IMR-90 (cell line): ENCODE measurements around the gene AUH. TPM values are rescaled to one million over a fixed set of nuclear protein-coding genes. Genes with fewer than 3 reads are reported as not detected.
A peak's percentile ranks its signal among the peaks of the same experiment; 100 is the strongest.

ENCODE experiments used
- ATAC-seq: fragments of 200-7000 bp; cut with Tn5 transposase; 2 replicates; pipeline ENCODE4 v1.9.1; 2020; ENCODE audit warnings: low read depth, mild to moderate bottlenecking, moderate library complexity
- BruUV-seq: library from RNA; stranded (reverse); fragments of 400-500 nt; replicated peaks from 2 replicates; lab custom pipeline; 2021; lab: Mats Ljungman, UMichigan
- CTCF ChIA-PET: fragments of 300-600 bp; formaldehyde crosslinking; extraction: SDS; loops from one replicate; lab custom pipeline; 2021; ENCODE audit warnings: antibody characterized with exemption; lab: Yijun Ruan, JAX
- POLR2A ChIA-PET: fragments of 300-600 bp; sonication (Branson Sonifier 250); formaldehyde crosslinking; loops from one replicate; lab custom pipeline; 2022; ENCODE audit warnings: antibody characterized with exemption; ENCODE audit not compliant: unreplicated experiment; lab: Charles Lee
- DNase-seq: peaks from one replicate; pipeline ENCODE4 v3.0.0; 2013
- H2AFZ ChIP-seq: replicated peaks from 2 replicates; pipeline ENCODE3; 2013; ENCODE audit warnings: low read length, mild to moderate bottlenecking; ENCODE audit not compliant: poor library complexity
- H2AK5ac ChIP-seq: 2 replicates; pipeline ENCODE4 v1.6.1; 2013; ENCODE audit warnings: low read depth, low read length, inconsistent platforms
- H2AK9ac ChIP-seq: replicated peaks from 2 replicates; pipeline ENCODE3; 2013; ENCODE audit warnings: mild to moderate bottlenecking, low read depth, low read length, moderate library complexity; ENCODE audit not compliant: poor library complexity
- H2BK120ac ChIP-seq: 2 replicates; pipeline ENCODE4 v1.6.1; 2013; ENCODE audit warnings: low read depth, low read length, inconsistent platforms
- H2BK15ac ChIP-seq: 3 replicates; pipeline ENCODE4 v1.6.1; 2013; ENCODE audit warnings: low read depth, low read length, inconsistent platforms
- H2BK20ac ChIP-seq: 2 replicates; pipeline ENCODE4 v1.6.1; 2013; ENCODE audit warnings: low read depth, mild to moderate bottlenecking, inconsistent platforms, low read length, moderate library complexity
- H2BK5ac ChIP-seq: 2 replicates; pipeline ENCODE4 v1.6.1; 2013; ENCODE audit warnings: mild to moderate bottlenecking, low read depth, low read length, inconsistent platforms; ENCODE audit not compliant: poor library complexity, severe bottlenecking
- H3K14ac ChIP-seq: replicated peaks from 2 replicates; pipeline ENCODE4 v1.6.1; 2013; ENCODE audit warnings: low read depth, low read length, inconsistent platforms
- H3K18ac ChIP-seq: 2 replicates; pipeline ENCODE4 v1.6.1; 2013; ENCODE audit warnings: low read depth, low read length, control low read depth
- H3K23ac ChIP-seq: 2 replicates; pipeline ENCODE4 v1.6.1; 2013; ENCODE audit warnings: low read depth, low read length, inconsistent platforms
- H3K27ac ChIP-seq: 2 replicates; pipeline ENCODE4 v1.5.1; 2013; ENCODE audit warnings: mild to moderate bottlenecking, control low read depth, low read length; ENCODE audit not compliant: insufficient read depth
- H3K27me3 ChIP-seq: 2 replicates; pipeline ENCODE4 v1.6.1; 2013; ENCODE audit warnings: low read length; ENCODE audit not compliant: control insufficient read depth, insufficient read depth
- H3K36me3 ChIP-seq: 2 replicates; pipeline ENCODE4 v1.6.1; 2013; ENCODE audit warnings: low read length, mixed read lengths; ENCODE audit not compliant: control insufficient read depth, insufficient read depth
- H3K4ac ChIP-seq: 2 replicates; pipeline ENCODE4 v1.6.1; 2013; ENCODE audit warnings: low read depth, low read length, inconsistent platforms
- H3K4me1 ChIP-seq: 2 replicates; pipeline ENCODE4 v1.6.1; 2013; ENCODE audit warnings: low read length, mixed read lengths; ENCODE audit not compliant: control insufficient read depth, insufficient read depth
- H3K4me2 ChIP-seq: 2 replicates; pipeline ENCODE4 v1.6.1; 2013; ENCODE audit warnings: low read depth, mild to moderate bottlenecking, control low read depth, low read length, moderate library complexity
- H3K4me3 ChIP-seq: 2 replicates; pipeline ENCODE4 v1.5.1; 2013; ENCODE audit warnings: low read depth, mild to moderate bottlenecking, control low read depth, low read length, moderate library complexity; ENCODE audit not compliant: insufficient read depth
- H3K56ac ChIP-seq: 2 replicates; pipeline ENCODE4 v1.6.1; 2013; ENCODE audit warnings: low read length, inconsistent platforms; ENCODE audit not compliant: insufficient read depth; ENCODE audit errors: extremely low read depth
- H3K79me1 ChIP-seq, 2 experiments: 2 replicates each; pipeline ENCODE4 v1.6.1; 2013; ENCODE audit warnings: low read length in 2 of 2, inconsistent platforms in 1 of 2, low read depth in 1 of 2
- H3K9ac ChIP-seq: 2 replicates; pipeline ENCODE4 v1.6.1; 2013; ENCODE audit warnings: low read depth, low read length, control low read depth
- H3K9me1 ChIP-seq: 2 replicates; pipeline ENCODE4 v1.6.1; 2013; ENCODE audit warnings: low read length, inconsistent platforms; ENCODE audit not compliant: insufficient read depth
- H3K9me3 ChIP-seq: 2 replicates; pipeline ENCODE4 v1.6.1; 2013; ENCODE audit warnings: low read length; ENCODE audit not compliant: control insufficient read depth, insufficient read depth
- H4K20me1 ChIP-seq: 2 replicates; pipeline ENCODE4 v1.6.1; 2013; ENCODE audit warnings: low read length, inconsistent platforms; ENCODE audit not compliant: insufficient read depth
- H4K5ac ChIP-seq: 2 replicates; pipeline ENCODE4 v1.6.1; 2013; ENCODE audit warnings: mild to moderate bottlenecking, low read depth, low read length, control low read depth
- H4K8ac ChIP-seq, 2 experiments: 2 replicates each; pipeline ENCODE4 v1.6.1; 2013; ENCODE audit warnings: low read depth in 2 of 2, low read length in 2 of 2, control low read depth in 1 of 2, inconsistent platforms in 1 of 2
- H4K91ac ChIP-seq: 2 replicates; pipeline ENCODE4 v1.6.1; 2013; ENCODE audit warnings: low read depth, low read length, inconsistent platforms; ENCODE audit not compliant: insufficient read depth
- BHLHE40 ChIP-seq: fragments of 150-350 bp; IDR thresholded peaks from 2 replicates; pipeline ENCODE4 v1.6.1; 2016; ENCODE audit warnings: mild to moderate bottlenecking, low read depth, low read length
- CTCF ChIP-seq: conservative IDR thresholded peaks from 2 replicates; pipeline ENCODE4 v1.5.1; 2012; ENCODE audit warnings: mild to moderate bottlenecking, low read depth, low read length, improper control_type of control experiment
- MAFK ChIP-seq: IDR thresholded peaks from 2 replicates; pipeline ENCODE4 v1.6.1; 2012; ENCODE audit warnings: low read depth, low read length, improper control_type of control experiment
- MXI1 ChIP-seq: IDR thresholded peaks from 2 replicates; pipeline ENCODE4 v1.6.1; 2012; ENCODE audit warnings: low read depth, mild to moderate bottlenecking, low read length, moderate library complexity, borderline replicate concordance
- NFE2L2 ChIP-seq: fragments of 150-350 bp; IDR thresholded peaks from 2 replicates; pipeline ENCODE4 v1.6.1; 2016; ENCODE audit warnings: low read depth, mild to moderate bottlenecking, low read length
- POLR2A ChIP-seq: IDR thresholded peaks from 2 replicates; pipeline ENCODE4 v1.6.1; 2012; ENCODE audit warnings: mild to moderate bottlenecking, low read depth, low read length
- RAD21 ChIP-seq: IDR thresholded peaks from 2 replicates; pipeline ENCODE4 v1.6.1; 2012; ENCODE audit warnings: low read length, improper control_type of control experiment
- RCOR1 ChIP-seq: IDR thresholded peaks from 2 replicates; pipeline ENCODE4 v1.6.1; 2012; ENCODE audit warnings: mild to moderate bottlenecking, low read length, improper control_type of control experiment; ENCODE audit not compliant: insufficient replicate concordance
- SMC3 ChIP-seq: fragments of 150-350 bp; IDR thresholded peaks from 2 replicates; pipeline ENCODE4 v1.6.1; 2016; ENCODE audit warnings: low read depth, mild to moderate bottlenecking, antibody characterized with exemption, low read length, moderate library complexity
- WGBS, 2 experiments: methylation state at CpG; one replicate each; pipeline versions ENCODE4 v1.1.5 to v1.1.7; 2013; ENCODE audit warnings: missing lambda C conversion rate in 2 of 2; ENCODE audit not compliant: insufficient read length in 1 of 2; ENCODE audit errors: extremely low coverage in 2 of 2; 5-methylcytosine and 5-hydroxymethylcytosine counted together
- dilution Hi-C: fragments of 300-500 bp; cut with HindIII; formaldehyde crosslinking; loops from one replicate; pipeline ENCODE4 v1.14.3; 2018; ENCODE audit warnings: low sequenced_read_pairs; ENCODE audit not compliant: unreplicated experiment
- in situ Hi-C: fragments of 300-500 bp; cut with MboI; formaldehyde crosslinking; loops from 3 replicates; pipeline ENCODE4 v1.14.3; 2019; ENCODE audit warnings: low sequenced_read_pairs, inconsistent platforms, mixed read lengths
- intact Hi-C: fragments of 100-400 bp; cut with micrococcal nuclease; formaldehyde crosslinking; loops from 2 replicates; pipeline ENCODE4 v1.10.0; 2022
- polyA plus RNA-seq, 3 experiments: library from polyadenylated mRNA; depleted of rRNA; stranded (reverse); fragments of >200 nt; gene quantifications; 2 replicates each; pipeline ENCODE4 v1.2.3, GENCODE V29; 2012; ENCODE audit warnings: low replicate concordance in 1 of 3
- total RNA-seq: library from RNA; depleted of rRNA; stranded (reverse); fragments of >200 nt; gene quantifications from 2 replicates; pipeline ENCODE4 v1.2.3, GENCODE V29; 2012

AUH gene
- total and polyA plus RNA-seq, 2 of the 4 experiments (the other 2 are of a cell fraction) = 5.9 to 8.1 TPM

GRCh38 chr9:91245431-91246313, 116.0 kb downstream of the AUH start:
- peaks cover 22% of the 10 kb centered on the region for H3K9me1 ChIP-seq
- BruUV-seq = no TSS peak
- dilution Hi-C loops = no loop called here
- peak overlapping the region; percentile 28 for H2BK5ac ChIP-seq
- no peak overlapping the region for H3K4me3 ChIP-seq
- TF ChIP-seq NFE2L2 = no peak
- no peak for TF ChIP-seq RAD21
- no peak for TF ChIP-seq SMC3
- no peak for TF ChIP-seq MXI1
- no peak for TF ChIP-seq POLR2A
- TF ChIP-seq MAFK = no peak
- no peak for TF ChIP-seq RCOR1
- TF ChIP-seq CTCF = no peak
- TF ChIP-seq BHLHE40 = no peak
- peak overlapping the region; percentile 73 for H2AFZ ChIP-seq
- peak overlapping the region; percentile 47; the same call in 1 of the 2 replicates for H2AK5ac ChIP-seq
- no CpG with 5 or more reads among the region's 8 CpGs for WGBS, 2 experiments
- H3K4ac ChIP-seq = peak overlapping the region; percentile 83
- H4K8ac ChIP-seq = peak overlapping the region; percentile 27 to 71; a peak in 2 of 4 replicates
- no peaks in the 10 kb centered on the region for H3K36me3 ChIP-seq
- H4K91ac ChIP-seq = peak overlapping the region; percentile 67
- H3K9me3 ChIP-seq = no peaks in the 10 kb centered on the region
- POLR2A ChIA-PET = interaction anchor here (0.5 kb wide), 1 partner anchor 117 kb away, joined by 3 read pairs; no protein-coding TSS in a partner anchor
- H2BK15ac ChIP-seq = peak overlapping the region; percentile 4; the same call in 1 of the 3 replicates
- no peak overlapping the region for H3K9ac ChIP-seq
- DNase-seq (peak; percentile 57), ATAC-seq (peak; percentile 53; the same call in 1 of the 2 replicates)
- H4K5ac ChIP-seq = peak overlapping the region; percentile 91
- H2BK20ac ChIP-seq = peak overlapping the region; percentile 72; the same call in 1 of the 2 replicates
- peak overlapping the region; percentile 65 for H2BK120ac ChIP-seq
- peaks cover 0 to 19% of the 10 kb centered on the region in 2 experiments; a peak in 1 of 4 replicates for H3K79me1 ChIP-seq
- CTCF ChIA-PET = no interaction called here
- 0 out of 2 replicates have a peak overlapping the region, but pooled peaks have one; percentile 8 for H3K27ac ChIP-seq
- peak overlapping the region; percentile 96 for H3K14ac ChIP-seq
- H2AK9ac ChIP-seq = peak overlapping the region; percentile 18
- intact Hi-C loops = loop anchor here (5.0 kb wide), 1 partner anchor 42 kb away; no protein-coding TSS in a partner anchor
- peaks cover 18% of the 10 kb centered on the region for H3K4me1 ChIP-seq
- H3K27me3 ChIP-seq = no peaks in the 10 kb centered on the region
- H4K20me1 ChIP-seq = no peaks in the 10 kb centered on the region
- peak overlapping the region; percentile 87 for H3K18ac ChIP-seq
- peak overlapping the region; percentile 43; the same call in 1 of the 2 replicates for H3K4me2 ChIP-seq
- H3K23ac ChIP-seq = peak overlapping the region; percentile 67
- no peak overlapping the region for H3K56ac ChIP-seq
- in situ Hi-C loops = no loop called here
